ENCODE results near the gene NXPH3. TPM values are rescaled to one million over a fixed set of nuclear protein-coding genes. Genes with fewer than 3 reads are reported as not detected.

The NXPH3 gene
- total RNA-seq, 1 experiment from 2014 or later, result 0.10 TPM

DNA sequence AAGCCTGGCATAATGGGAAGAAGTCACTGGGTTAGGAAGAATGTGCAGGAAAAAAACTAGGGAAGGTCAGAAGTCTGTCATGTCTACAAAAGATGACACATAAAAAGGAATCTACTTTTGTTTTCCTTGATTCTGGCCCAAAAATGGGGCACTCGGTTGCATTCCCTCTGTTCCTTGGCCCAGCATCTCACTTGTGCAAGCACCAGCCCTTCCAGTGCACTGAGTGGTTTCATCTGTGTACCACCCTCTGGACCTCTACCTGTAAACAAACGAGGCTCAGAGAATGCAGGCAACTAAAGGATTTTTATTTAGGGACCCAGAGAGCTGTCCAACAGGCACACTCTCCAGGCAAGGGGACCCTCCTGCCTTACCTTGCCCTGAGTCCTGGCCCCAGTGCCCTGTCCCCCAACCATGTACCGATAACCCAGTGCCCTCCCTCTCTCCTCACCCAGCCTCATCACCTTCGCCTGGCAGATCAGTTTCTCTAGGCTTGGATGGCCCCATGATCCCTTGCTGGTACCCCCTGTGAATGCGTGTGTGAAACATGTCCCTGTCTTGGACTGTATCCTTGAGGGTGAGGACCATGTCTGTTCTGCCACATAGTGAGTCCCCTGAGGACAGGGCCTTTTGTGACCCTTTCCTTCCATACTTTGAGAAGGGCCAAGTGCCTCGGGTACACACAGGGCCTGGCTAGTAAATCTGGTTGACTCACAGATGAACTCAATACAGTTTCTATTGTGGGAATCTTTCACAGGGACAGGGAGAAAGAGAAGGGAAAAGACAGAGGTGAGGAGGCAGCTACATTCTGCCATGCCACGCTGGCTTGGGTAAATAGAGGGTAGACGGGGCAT lies 13.3 kb downstream of the NXPH3 start:
- peaks cover 0 to 2% of the 10 kb centered on the region in 2 experiments; a peak in 1 of 4 replicates for H3K4me1 ChIP-seq (ENCODE audit: control insufficient read depth in 1 of 2, insufficient read depth in 2 of 2, low read length in 2 of 2)
- ATAC-seq, result no peak
- H4K20me1 ChIP-seq (ENCODE audit: insufficient read depth), result no peaks in the 10 kb centered on the region
- TF ChIP-seq SRF (IDR thresholded peaks at IDR 0.05; ENCODE audit: low read depth), result no peak
- TF ChIP-seq, protein P1, sequence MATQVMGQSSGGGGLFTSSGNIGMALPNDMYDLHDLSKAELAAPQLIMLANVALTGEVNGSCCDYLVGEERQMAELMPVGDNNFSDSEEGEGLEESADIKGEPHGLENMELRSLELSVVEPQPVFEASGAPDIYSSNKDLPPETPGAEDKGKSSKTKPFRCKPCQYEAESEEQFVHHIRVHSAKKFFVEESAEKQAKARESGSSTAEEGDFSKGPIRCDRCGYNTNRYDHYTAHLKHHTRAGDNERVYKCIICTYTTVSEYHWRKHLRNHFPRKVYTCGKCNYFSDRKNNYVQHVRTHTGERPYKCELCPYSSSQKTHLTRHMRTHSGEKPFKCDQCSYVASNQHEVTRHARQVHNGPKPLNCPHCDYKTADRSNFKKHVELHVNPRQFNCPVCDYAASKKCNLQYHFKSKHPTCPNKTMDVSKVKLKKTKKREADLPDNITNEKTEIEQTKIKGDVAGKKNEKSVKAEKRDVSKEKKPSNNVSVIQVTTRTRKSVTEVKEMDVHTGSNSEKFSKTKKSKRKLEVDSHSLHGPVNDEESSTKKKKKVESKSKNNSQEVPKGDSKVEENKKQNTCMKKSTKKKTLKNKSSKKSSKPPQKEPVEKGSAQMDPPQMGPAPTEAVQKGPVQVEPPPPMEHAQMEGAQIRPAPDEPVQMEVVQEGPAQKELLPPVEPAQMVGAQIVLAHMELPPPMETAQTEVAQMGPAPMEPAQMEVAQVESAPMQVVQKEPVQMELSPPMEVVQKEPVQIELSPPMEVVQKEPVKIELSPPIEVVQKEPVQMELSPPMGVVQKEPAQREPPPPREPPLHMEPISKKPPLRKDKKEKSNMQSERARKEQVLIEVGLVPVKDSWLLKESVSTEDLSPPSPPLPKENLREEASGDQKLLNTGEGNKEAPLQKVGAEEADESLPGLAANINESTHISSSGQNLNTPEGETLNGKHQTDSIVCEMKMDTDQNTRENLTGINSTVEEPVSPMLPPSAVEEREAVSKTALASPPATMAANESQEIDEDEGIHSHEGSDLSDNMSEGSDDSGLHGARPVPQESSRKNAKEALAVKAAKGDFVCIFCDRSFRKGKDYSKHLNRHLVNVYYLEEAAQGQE (IDR thresholded peaks at IDR 0.05; ENCODE audit: low read depth), result no peak
- no peak for TF ChIP-seq CBX3 (IDR thresholded peaks at IDR 0.05; ENCODE audit: low read depth)
- TF ChIP-seq, protein P2, sequence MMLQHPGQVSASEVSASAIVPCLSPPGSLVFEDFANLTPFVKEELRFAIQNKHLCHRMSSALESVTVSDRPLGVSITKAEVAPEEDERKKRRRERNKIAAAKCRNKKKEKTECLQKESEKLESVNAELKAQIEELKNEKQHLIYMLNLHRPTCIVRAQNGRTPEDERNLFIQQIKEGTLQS (IDR thresholded peaks at IDR 0.05), result no peak
- no peak for TF ChIP-seq MAX (IDR thresholded peaks at IDR 0.05)
- no peak for TF ChIP-seq JUND (IDR thresholded peaks at IDR 0.05)
- TF ChIP-seq EGR1 (IDR thresholded peaks at IDR 0.05; ENCODE audit: low read depth), result no peak
- no peaks in the 10 kb centered on the region for H3K9me2 ChIP-seq (ENCODE audit: insufficient read depth)
- no peak overlapping the region for H3K27ac ChIP-seq (ENCODE audit: low read depth, low read length)
- no peaks in the 10 kb centered on the region for H3K79me2 ChIP-seq (ENCODE audit: insufficient read depth, low read length)
- no peak overlapping the region for H3K9ac ChIP-seq (ENCODE audit: low read length)
- H3K4me3 ChIP-seq (replicated peaks in 1 of 2; ENCODE audit: low read depth in 1 of 2, low read length in 2 of 2), result no peak overlapping the region
- no peaks in the 10 kb centered on the region for H3K36me3 ChIP-seq (ENCODE audit: control insufficient read depth in 1 of 2, insufficient read depth in 2 of 2, low read length in 2 of 2)
- DNase-seq (ENCODE audit: low read depth, low spot score), result no peak
- no peaks in the 10 kb centered on the region for H3K27me3 ChIP-seq (ENCODE audit: insufficient read depth, low read length)
- H3K4me2 ChIP-seq (ENCODE audit: low read length), result no peak overlapping the region
- ChIA-PET CTCF (no interaction called here), POLR2A (no interaction called here), RAD21 (ENCODE audit: low non-redundant PET in 1 of 2, low total read pairs in 2 of 2, uncharacterized antibody in 2 of 2, unreplicated experiment in 2 of 2) (no interaction called here)
- H3K9me3 ChIP-seq (ENCODE audit: control insufficient read depth in 1 of 2, insufficient read depth in 1 of 2, low read depth in 1 of 2, low read length in 2 of 2), result no peaks in the 10 kb centered on the region
- no peak overlapping the region for H2AFZ ChIP-seq (ENCODE audit: low read depth, low read length, poor library complexity, severe bottlenecking)
- no TSS peak for BruUV-seq (replicated peaks)
- intact Hi-C loops (cut with micrococcal nuclease), result no loop called here

Data from HCT116 (cell line).